Dedifferentiated amniotic fluid mesenchymal stem cell (primary cell): ENCODE measurements around the gene RAB14.
"Not testable (repeated sequence)": the region's sequence is repeated elsewhere in the genome, so short reads cannot be mapped to it uniquely, and the experiment has no call there.

Experiments used
- DNase-seq: peaks from one replicate; pipeline ENCODE4 v3.0.0-alpha.2; 2016; ENCODE audit errors: extremely low spot score

RAB14 gene

DNA sequence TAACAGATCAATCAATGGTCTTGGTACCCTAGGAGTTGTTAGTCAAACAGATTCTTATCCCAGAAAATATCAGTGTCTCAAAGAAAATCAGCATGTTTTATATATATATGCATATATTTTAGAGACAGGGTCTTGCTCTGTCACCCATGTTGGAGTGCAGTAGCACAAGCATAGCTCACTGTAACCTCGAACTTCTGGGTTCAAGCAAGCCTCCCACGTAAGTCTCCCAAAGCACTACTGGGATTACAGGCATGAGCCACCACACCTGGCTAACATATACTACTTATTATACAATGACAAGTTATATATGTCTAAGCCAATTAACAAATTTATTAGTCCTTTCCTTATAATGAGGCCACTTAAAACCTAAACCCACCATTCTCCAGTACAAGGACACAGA, 10.4 kb downstream of the RAB14 start:
- DNase-seq = no peak

DNA sequence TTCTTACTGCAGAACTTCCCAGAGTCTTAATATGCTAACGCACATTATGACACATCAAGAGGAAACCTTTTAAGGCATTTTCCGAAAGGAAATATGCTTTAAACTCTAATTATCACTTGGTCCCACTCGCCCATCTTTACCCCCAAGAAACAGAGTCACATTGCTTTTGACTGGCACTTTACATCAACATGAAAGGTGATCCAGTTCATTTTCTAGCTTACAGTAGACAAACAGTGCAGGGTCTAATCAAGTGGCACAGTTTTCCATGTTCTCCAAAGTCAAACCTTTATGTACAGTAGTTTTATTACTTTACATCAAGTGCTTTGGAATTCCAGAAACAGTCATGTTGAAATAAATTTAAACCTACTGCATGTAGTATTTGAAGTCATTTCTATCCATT, 12.0 kb downstream of the RAB14 start:
- no peak for DNase-seq

DNA sequence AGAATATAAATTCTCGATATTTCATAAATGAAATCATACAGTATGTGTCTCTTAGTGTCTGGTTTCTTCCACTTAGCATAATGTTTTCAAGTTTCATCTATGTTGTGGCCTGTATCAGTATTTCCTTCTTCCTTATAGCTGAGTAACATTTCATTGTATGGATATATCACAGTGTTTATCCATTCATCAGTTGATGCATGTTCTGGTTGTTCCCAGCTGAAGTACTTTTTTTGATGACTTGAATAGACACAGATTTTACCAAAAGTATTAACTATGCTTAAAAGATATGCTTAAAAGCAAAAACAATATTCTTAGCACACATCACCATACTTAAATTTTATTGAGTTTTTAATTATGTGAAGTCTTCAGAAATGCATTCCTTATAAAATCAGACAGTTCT, 12.7 kb downstream of the RAB14 start:
- DNase-seq = no peak

DNA sequence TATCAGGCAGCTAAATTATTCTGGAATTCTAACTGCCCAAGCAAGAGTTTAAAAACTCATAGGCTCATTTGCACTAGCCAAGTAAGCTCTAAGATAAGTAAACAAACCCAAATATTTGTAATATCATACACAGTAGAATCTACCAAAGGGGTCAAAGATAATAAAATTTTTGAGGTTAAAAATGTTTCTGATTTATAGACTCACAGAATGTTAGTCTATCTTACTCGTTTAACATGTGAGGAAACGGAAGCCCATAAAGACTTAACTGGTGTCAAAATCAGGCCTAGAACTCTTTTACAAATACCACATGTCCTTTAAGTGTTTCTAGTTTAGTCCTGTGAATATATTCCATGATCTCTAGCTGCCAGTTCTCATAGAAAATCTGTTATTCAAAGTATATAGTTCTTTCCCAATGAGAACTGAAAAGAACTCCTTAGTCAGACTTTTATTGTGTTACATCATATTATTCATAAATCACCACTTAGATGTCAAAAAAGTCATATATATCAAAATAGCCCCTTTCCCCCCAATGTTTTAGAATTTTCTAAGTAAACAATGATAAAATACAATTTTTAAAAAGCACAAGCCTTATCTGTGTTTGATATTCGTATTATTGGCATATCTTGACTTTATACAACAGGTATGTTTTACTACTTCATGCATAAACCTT, 13.9 kb downstream of the RAB14 start:
- DNase-seq = no peak

DNA sequence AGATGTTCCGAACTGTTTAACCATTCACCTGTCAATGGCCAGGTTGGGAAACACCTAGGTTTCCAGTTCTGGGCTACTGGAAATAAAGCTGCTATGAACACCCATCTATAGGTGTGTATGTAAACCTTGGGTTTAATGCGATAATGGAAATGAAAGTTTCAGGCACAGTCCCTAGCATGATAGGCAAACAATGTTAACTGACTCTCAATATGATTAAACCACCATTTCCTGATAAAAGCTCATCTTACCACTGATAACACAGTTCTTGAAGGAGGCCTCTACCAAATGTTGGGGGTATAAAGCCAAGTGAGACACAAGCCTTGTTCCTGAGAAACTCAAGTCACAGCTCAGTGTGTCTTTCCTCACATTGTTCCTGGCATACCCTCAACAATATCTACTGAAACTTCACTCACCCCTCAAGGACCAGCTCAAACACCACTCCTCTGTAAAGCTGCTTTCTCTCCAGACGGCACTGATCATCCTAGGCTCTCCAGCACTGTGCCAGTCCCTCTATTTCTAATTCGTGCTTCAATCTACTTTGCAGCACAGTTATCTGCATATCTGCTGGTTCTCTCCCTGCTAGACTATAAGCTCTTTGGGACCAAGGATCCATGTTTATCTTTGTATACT, 15.8 kb downstream of the RAB14 start:
- no peak for DNase-seq

DNA sequence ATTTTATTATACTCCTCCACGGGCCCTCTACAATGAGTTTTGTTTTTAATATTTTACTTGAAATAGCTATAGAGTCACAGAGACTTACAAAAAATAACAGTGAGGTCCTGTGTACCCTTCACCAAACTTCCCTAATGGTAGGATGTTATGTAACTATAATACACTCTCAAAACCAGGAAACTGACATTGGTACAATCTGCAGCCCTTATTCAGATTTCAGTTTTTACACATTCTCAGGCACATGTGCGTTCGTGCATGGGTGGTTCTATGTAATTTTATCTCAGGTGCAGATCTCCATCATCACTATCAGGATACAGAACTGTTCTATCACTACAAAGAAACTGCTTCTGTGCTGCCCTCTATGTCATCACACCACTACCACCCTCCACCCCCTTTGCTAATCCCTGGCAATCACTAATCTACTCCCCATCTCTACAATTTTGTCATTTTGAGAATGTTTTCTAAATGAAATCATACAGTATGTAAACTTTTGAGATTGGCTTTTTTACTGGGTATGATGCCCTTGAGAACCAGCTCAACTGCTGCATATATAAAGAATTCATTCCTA, 16.4 kb downstream of the RAB14 start:
- no peak for DNase-seq

DNA sequence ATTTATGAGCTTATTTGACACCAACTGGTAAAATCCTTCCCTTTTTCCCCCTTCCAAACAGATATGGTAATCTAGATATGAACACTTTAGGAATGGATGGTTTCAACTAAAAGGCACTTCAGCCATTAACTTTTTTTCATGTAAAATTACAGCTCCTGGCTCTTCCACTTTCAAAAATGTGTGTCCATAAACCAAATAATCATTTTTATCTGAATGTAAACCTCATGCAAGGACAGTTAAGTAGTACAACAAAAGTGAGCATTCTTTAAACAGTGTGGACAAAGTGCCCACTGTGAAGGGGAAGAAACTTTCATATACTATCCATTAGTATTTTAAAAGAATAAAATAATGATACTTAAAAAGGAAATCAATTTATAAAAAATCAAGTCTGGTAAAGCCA, 17.2 kb downstream of the RAB14 start:
- no peak for DNase-seq

DNA sequence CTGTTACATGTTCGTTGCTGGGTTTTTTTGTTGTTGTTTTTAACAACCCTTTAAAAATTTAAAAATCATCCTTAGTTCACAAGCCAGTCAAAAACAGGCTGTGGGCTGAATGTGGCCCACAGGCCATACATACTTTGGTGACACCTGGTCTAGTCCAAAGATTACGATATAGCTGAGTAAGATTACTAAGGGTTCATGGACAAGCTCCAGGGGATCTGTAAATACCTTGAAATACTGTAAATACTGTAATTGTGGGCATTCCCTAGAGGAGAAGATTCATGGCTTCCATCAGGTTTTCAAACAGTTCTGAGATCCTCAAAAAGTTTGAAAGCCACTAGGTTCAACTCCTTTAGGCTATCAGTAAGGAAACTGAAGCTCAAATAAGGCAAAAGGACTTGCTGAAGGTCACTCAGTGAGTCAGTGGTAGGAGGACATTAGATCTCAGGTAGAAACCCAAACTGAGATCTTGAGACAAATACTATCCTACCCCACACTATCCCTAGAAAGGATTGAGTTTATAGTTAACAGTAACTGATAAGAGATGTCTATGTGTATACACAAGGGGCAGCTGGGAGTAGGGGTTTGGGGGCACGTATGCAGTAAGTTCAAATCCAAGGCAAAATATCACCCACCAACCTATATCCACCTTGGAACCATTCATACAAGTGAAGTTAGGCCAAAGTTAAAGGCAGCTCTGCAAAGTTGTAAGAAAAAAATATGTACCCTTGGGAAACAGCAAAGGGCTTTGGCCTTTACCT, 17.8 kb downstream of the RAB14 start:
- DNase-seq = no peak

DNA sequence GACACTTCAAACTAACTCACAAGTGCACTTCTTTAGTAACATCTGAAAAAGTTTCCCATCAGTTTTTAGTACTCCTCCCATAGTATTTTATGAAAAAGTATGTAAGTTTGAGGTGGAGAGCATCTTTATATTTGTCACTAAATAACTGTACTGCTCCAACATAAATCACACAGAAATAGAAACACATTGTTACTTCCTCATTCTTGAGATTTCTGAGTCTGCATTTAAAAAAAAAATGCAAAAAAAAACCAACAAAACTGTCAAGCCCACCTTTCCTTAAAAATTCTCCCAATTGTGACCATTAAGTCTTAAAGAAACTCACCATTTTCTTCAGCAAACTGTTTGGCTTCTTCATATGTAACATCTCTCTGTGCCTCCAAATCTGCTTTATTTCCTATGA, 18.7 kb downstream of the RAB14 start:
- DNase-seq = no peak

DNA sequence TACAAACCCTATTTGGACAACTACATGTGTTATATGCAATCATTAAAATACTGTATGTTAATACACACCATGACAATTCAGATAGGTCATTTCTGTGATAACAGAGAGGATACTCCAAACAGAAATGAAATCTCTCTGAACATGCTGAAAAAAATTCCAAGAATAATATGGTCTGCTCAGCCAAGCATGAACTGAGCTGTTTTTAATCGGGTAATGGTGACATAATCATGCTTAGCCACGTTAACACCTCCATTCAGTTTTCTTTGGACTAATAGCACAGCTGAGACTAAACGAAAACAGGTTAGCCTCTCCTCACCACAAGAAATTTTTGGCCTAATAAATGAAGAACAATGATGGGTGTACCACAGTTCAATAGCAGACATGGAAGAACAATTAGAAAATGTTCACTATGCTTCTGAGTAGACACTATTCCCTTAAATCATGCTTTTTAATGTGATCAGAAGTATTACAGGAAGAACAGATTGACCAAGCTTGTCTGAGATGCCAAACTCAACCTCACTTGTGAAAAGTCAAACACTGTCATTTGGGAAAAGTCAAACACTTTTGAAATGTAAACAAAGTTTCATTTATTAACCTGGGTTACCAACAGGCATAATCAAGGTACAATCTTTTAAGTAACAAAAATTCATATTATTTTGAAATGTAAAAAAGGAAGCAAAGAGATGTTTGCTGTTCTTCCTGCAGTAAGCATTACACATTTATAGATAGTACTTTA, 19.4 kb downstream of the RAB14 start:
- DNase-seq = no peak

DNA sequence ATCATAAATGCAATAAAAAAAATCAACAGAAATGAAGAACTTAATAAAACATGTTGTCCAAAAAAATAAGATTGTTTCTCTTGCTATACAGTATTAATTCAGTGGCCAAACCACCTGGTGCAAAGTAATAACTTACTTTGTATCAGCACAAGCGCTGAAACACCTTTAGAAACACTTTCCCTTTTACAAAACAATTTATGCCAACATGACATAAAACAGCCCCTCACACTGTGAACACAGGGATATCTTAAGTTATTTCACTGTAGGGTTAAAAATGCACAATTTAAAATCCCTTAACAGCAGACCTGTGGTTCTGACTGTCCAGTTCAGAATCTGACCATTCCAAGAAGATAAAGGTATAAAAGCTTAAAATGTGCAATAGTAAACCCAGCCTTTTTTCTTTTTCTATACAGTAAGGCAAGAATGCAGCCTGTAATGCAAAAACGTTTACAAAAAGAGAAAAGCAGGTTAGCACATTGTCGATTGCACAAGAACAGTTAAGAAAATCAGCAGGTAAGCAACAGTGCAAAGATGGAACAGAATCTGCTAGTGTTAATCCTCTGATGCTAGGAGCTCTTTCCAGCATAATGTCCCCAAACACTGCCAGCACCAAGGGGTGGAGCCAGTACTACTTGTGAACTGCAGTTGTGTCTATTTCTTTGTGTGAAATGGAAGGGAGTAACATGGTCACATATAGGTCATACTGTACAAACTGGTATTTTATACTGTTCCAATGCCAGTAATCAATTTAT, 21.6 kb downstream of the RAB14 start:
- DNase-seq = no peak

DNA sequence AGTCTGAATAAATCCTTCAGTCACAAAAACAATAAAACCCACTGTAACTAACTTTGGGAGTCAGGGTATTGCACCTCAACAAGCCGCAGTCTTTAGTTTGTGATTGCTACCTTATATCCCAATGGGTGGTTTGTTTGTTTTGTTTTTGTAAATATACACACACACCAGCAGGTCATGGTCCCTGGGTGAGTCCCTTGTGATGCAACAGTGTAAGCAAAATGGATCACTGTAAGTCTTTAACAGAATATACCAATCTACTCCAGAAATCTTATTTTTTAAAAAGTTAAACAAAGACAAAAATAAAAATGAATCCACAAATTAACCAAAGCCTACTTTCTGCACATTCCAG, 22.3 kb downstream of the RAB14 start:
- not testable (repeated sequence) for DNase-seq

DNA sequence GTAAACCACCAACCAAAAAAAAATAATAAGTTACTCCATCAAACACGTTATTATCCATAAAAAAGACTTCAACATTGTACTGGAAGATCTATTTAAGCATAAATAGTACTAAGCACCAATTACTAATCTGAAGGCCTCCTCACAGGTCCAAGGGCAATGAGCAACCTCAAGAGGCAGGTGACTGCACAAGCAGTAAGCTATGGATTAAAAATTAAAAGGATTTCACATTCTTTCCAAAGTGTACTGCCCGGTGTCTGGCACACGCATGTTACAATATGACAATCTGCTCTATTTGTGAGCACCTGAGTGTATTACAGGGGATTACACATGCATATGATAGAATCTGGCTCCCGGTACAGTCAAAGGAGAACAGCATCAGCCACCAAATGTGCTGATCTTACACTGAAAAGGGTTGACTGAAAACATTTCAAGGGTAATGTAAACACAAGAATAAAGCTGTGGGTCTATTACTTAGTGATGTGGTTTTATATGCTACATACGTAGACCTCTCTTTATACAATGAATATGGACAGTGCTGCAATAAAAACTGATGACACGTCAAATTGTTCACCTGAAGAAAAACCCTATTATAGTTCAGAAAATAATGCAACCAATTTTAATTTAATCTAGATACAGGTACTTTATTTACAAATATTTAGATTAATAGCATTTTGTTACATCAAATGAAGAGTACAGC, 22.8 kb downstream of the RAB14 start:
- no peak for DNase-seq

DNA sequence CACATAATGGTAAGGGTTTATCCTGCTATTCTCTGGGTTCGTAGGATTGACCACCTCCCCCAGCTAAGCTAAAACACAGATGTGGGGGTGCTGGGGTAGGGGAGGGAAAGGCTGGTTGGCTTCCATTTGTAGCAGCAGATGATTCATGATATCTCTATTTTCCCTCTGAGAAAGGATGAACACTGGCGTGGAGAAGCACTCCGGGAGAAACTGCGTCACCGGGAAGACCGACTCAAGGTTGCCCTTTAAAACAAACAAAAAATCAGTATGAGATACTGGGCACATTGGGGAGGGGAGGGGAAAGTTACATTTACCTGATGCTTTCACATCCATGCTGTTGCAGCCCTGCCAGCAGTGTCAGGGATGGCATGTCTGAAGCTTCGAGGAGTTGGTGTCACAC, 28.2 kb downstream of the RAB14 start:
- DNase-seq = no peak

DNA sequence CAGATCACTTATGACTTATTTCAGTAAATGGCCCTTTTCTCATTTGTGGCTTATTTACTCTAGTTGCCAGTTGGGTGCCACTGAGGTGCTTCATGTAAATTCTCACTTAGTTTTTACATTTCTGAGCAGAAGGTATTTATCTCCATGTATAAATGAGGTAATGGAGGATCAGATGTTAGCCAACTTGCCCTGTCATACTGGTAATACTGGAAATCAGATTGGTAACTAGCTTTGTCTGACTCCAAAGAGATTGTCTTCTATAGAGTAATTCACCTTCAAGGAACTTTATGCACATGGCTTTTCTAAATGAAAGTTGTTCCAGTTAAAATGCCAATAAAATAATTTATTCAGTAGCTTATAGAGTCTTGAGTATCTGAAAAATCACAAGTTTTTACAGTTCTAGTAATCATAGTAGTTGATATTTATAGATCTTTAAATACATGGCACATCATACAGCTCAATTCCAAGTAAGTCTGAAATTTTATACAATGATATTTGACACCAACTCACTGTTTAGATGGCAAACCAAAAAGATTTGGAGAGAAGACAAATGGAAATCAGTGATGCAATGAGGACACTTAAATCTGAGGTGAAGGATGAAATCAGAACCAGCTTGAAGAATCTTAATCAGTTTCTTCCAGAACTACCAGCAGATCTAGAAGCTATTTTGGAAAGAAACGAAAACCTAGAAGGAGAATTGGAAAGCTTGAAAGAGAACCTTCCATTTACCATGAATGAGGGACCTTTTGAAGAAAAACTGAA, 28.8 kb downstream of the RAB14 start:
- DNase-seq = no peak

DNA sequence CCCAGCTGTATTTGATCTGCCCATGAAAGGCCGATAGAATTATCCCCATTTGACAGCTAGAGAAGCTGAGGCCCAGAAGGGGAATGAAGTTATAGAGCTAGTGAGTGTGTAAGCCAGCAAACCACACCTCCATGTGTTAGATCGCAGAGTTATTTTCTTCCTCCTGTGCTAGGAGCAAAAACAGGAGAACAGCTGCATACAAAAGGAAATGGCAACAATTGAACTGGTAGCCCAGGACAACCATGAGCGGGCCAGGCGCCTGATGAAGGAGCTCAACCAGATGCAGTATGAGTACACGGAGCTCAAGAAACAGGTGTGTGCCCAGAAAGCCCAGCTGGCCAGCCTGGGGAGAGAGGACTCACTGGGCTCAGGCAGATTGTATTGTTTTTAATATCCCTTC, 30.4 kb downstream of the RAB14 start:
- DNase-seq = no peak

DNA sequence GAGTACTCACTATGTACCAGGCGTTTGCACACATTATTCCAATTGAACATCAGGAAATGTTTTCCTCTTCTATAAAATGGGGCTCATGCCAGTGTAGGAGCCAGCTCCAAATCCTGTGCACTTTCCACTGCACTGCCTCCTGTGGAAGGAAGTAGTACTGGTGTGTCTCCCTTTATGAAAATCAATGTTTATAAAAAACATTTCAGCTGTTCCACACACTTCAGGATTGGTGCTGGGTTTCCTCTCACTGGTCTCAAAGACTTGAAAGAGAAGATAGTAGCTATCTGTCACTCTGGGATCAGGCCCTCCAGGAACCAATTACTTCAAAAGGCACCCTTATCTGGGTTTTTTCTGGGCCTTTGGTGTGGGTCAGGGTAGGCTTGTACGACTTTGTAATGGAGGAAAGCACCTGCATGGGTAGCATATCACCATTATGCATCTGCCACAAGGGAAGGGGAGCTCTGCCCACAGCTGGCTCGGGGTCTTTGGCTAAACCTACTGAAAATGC, 32.5 kb downstream of the RAB14 start:
- no peak for DNase-seq

DNA sequence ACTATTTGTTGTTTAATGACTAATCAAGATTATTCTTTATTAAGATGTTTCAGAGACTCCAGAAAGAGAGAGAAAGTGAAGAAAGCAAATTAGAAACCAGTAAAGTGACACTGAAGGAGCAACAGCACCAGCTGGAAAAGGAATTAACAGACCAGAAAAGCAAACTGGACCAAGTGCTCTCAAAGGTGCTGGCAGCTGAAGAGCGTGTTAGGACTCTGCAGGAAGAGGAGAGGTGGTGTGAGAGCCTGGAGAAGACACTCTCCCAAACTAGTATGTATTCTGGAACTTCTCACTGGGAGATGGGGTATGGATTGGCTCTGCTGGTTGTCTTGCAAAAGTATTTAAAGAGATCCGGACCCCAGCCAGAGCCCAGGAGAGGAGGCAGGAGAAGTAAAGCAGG, 33.6 kb downstream of the RAB14 start:
- no peak for DNase-seq

DNA sequence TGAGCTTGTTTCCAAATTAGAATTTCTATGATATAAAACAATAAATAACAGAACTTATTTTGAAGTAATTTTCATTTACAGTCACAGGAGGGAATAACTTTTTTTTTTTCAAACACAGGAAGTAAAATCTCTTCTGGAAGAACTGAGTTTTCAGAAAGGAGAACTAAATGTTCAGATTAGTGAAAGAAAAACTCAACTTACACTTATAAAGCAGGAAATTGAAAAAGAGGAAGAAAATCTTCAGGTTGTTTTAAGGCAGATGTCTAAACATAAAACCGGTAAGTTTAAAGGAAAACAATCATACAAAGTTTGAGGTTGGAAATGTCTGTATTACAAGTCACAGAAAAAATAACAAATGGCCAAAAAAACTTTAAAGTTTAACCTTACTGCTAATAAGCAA, 41.6 kb downstream of the RAB14 start:
- DNase-seq = no peak

DNA sequence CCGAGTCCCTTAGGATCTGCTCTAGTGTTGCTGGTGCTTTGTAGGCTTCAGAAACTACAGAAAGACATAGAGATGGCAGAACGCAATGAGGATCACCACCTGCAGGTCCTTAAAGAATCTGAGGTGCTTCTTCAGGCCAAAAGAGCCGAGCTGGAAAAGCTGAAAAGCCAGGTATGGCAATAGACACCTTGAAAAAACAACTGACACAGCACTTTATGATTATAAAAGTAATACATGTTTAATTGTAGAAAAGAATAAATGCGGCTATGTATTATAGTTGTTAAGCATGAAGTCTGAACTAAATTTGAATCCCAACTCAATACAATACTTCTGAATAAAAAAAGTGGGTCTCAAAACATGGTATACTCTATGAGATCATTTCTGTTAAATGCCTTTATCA, 43.7 kb downstream of the RAB14 start:
- no peak for DNase-seq
